ENCODE data around the gene RELN. TPM values are rescaled to one million over a fixed set of nuclear protein-coding genes. Genes with fewer than 3 reads are reported as not detected.
"Not testable (repeated sequence)": the region's sequence is repeated elsewhere in the genome, so short reads cannot be mapped to it uniquely, and the experiment has no call there.

RELN gene
- total RNA-seq, 1 experiment from 2014 or later = 0.20 TPM

- H3K27me3 ChIP-seq (ENCODE audit: insufficient read depth, low read length) = peaks cover 20% of the 10 kb centered on the region; the same call in 1 of the 2 replicates
- no peaks in the 10 kb centered on the region for H3K79me2 ChIP-seq (ENCODE audit: insufficient read depth, low read length)
- H3K9ac ChIP-seq (ENCODE audit: low read length) = no peak overlapping the region
- H3K4me1 ChIP-seq (ENCODE audit: control insufficient read depth in 1 of 2, insufficient read depth in 2 of 2, low read length in 2 of 2) = no peaks in the 10 kb centered on the region
- TF ChIP-seq YY1 (IDR thresholded peaks at IDR 0.05; ENCODE audit: extremely low read depth, insufficient replicate concordance, low read depth, low read length) (no peak), CTCF (IDR thresholded peaks at IDR 0.05 in 2 of 3, conservative IDR thresholded peaks at IDR 0.05 in 1 of 3; ENCODE audit: borderline replicate concordance in 1 of 3, insufficient read depth in 1 of 3, low read depth in 2 of 3, low read length in 2 of 3) (no peak), SIN3A (IDR thresholded peaks at IDR 0.05; ENCODE audit: low read depth) (no peak)
- no peaks in the 10 kb centered on the region for H3K36me3 ChIP-seq (ENCODE audit: control insufficient read depth in 1 of 2, insufficient read depth in 2 of 2, low read length in 2 of 2)
- no peaks in the 10 kb centered on the region for H4K20me1 ChIP-seq (ENCODE audit: insufficient read depth)
- DNase-seq (ENCODE audit: low read depth, low spot score) (no peak), ATAC-seq (no peak)
- no peaks in the 10 kb centered on the region for H3K9me3 ChIP-seq (ENCODE audit: control insufficient read depth in 1 of 2, insufficient read depth in 1 of 2, low read depth in 1 of 2, low read length in 2 of 2)
- no peak overlapping the region for H3K4me3 ChIP-seq (replicated peaks in 1 of 2; ENCODE audit: low read depth in 1 of 2, low read length in 2 of 2)
- no peaks in the 10 kb centered on the region for H3K9me2 ChIP-seq (ENCODE audit: insufficient read depth)
- intact Hi-C loops (cut with micrococcal nuclease) = no loop called here
- no peak overlapping the region for H2AFZ ChIP-seq (ENCODE audit: low read depth, low read length, poor library complexity, severe bottlenecking)
- no TSS peak for BruUV-seq (replicated peaks)
- CTCF ChIA-PET = no interaction called here
- no peak overlapping the region for H3K27ac ChIP-seq (ENCODE audit: low read depth, low read length)
- no peak overlapping the region for H3K4me2 ChIP-seq (ENCODE audit: low read length)
- POLR2A ChIA-PET = no interaction called here
- RAD21 ChIA-PET (ENCODE audit: low non-redundant PET in 1 of 2, low total read pairs in 2 of 2, uncharacterized antibody in 2 of 2, unreplicated experiment in 2 of 2) = no interaction called here
Measured at GRCh38 chr7:103902917-103903316, 86.5 kb downstream of the RELN start.

GRCh38 chr7:103896826-103897225 lies 92.6 kb downstream of the RELN start:
- H4K20me1 ChIP-seq (ENCODE audit: insufficient read depth); H3K4me2 ChIP-seq (ENCODE audit: low read length); BruUV-seq (replicated peaks); H3K27ac ChIP-seq (ENCODE audit: low read depth, low read length); H3K9me2 ChIP-seq (ENCODE audit: insufficient read depth); H2AFZ ChIP-seq (ENCODE audit: low read depth, low read length, poor library complexity, severe bottlenecking); H3K36me3 ChIP-seq (ENCODE audit: control insufficient read depth in 1 of 2, insufficient read depth in 2 of 2, low read length in 2 of 2); intact Hi-C loops (cut with micrococcal nuclease); RAD21 ChIA-PET (ENCODE audit: low non-redundant PET in 1 of 2, low total read pairs in 2 of 2, uncharacterized antibody in 2 of 2, unreplicated experiment in 2 of 2); ATAC-seq; H3K79me2 ChIP-seq (ENCODE audit: insufficient read depth, low read length); CTCF ChIA-PET; H3K9ac ChIP-seq (ENCODE audit: low read length); H3K4me3 ChIP-seq (replicated peaks in 1 of 2; ENCODE audit: low read depth in 1 of 2, low read length in 2 of 2); DNase-seq (ENCODE audit: low read depth, low spot score); H3K9me3 ChIP-seq (ENCODE audit: control insufficient read depth in 1 of 2, insufficient read depth in 1 of 2, low read depth in 1 of 2, low read length in 2 of 2); POLR2A ChIA-PET; H3K4me1 ChIP-seq (ENCODE audit: control insufficient read depth in 1 of 2, insufficient read depth in 2 of 2, low read length in 2 of 2): not testable (repeated sequence)
- H3K27me3 ChIP-seq (ENCODE audit: insufficient read depth, low read length) = peaks cover 21% of the 10 kb centered on the region

All from HCT116 (cell line).